GM12878 (cell line): ENCODE results near the gene TRIOBP. TPM values are rescaled to one million over a fixed set of nuclear protein-coding genes. Genes with fewer than 3 reads are reported as not detected.
A peak's percentile ranks its signal among the peaks of the same experiment; 100 is the strongest.

Experiments used
- ATF7 ChIP-seq: fragments of 450-650 bp; IDR thresholded peaks from 2 replicates; pipeline ENCODE4 v1.6.1; 2016; ENCODE audit warnings: low read depth, mild to moderate bottlenecking
- BHLHE40 ChIP-seq, 2 experiments: fragments of 450-650 bp in 1 of 2; IDR thresholded peaks; 2 replicates each; pipeline ENCODE4 v1.6.1; 2011 to 2017; ENCODE audit warnings: low read depth in 2 of 2, borderline replicate concordance in 1 of 2, improper control_type of control experiment in 1 of 2, low read length in 1 of 2, mild to moderate bottlenecking in 1 of 2
- CREB1 ChIP-seq: IDR thresholded peaks from 2 replicates; pipeline ENCODE4 v1.6.1; 2012; ENCODE audit warnings: low read depth, mild to moderate bottlenecking, inconsistent platforms
- E2F4 ChIP-seq: IDR thresholded peaks from 2 replicates; pipeline ENCODE4 v1.6.1; 2012; ENCODE audit warnings: low read depth, low read length, improper control_type of control experiment
- EGR1 ChIP-seq, 2 experiments: IDR thresholded peaks; 1 replicate in 1 of 2; 2 replicates in 1 of 2; pipeline ENCODE4 v1.6.1; 2011 to 2012; ENCODE audit warnings: low read depth in 2 of 2, low read length in 2 of 2, borderline replicate concordance in 1 of 2, mild to moderate bottlenecking in 1 of 2, moderate library complexity in 1 of 2
- FOS ChIP-seq: IDR thresholded peaks from 3 replicates; pipeline ENCODE4 v1.6.1; 2011; ENCODE audit warnings: borderline replicate concordance; ENCODE audit not compliant: insufficient read length; ENCODE audit errors: extremely low read depth
- LARP7 ChIP-seq: fragments of 450-650 bp; IDR thresholded peaks from 2 replicates; pipeline ENCODE4 v1.6.1; 2017; ENCODE audit warnings: mild to moderate bottlenecking
- MEF2A ChIP-seq: IDR thresholded peaks from 2 replicates; pipeline ENCODE4 v1.6.1; 2011; ENCODE audit warnings: low read depth, mild to moderate bottlenecking, low read length, moderate library complexity; ENCODE audit not compliant: insufficient read depth
- NBN ChIP-seq: fragments of 450-650 bp; IDR thresholded peaks from 2 replicates; pipeline ENCODE4 v1.6.1; 2016
- NFIC ChIP-seq: IDR thresholded peaks from 2 replicates; pipeline ENCODE4 v1.6.1; 2012; ENCODE audit warnings: low read depth, mild to moderate bottlenecking, inconsistent platforms, low read length, moderate library complexity
- NKRF ChIP-seq: fragments of 450-650 bp; conservative IDR thresholded peaks from 2 replicates; pipeline ENCODE4 v1.6.1; 2017; ENCODE audit warnings: mild to moderate bottlenecking, moderate library complexity
- NR2C1 ChIP-seq: fragments of 450-650 bp; IDR thresholded peaks from 2 replicates; pipeline ENCODE4 v1.6.1; 2017; ENCODE audit warnings: antibody characterized with exemption, mild to moderate bottlenecking, moderate library complexity
- NR2F1 ChIP-seq: fragments of 450-650 bp; conservative IDR thresholded peaks from 2 replicates; pipeline ENCODE4 v1.6.1; 2017; ENCODE audit warnings: mild to moderate bottlenecking
- POLR2A ChIP-seq: IDR thresholded peaks from 2 replicates; pipeline ENCODE4 v1.6.1; 2011; ENCODE audit warnings: low read depth, mild to moderate bottlenecking, low read length
- RELB ChIP-seq: fragments of 450-650 bp; IDR thresholded peaks from 2 replicates; pipeline ENCODE4 v1.6.1; 2017; ENCODE audit warnings: low read depth, mild to moderate bottlenecking, moderate library complexity
- SIX5 ChIP-seq: IDR thresholded peaks from 2 replicates; pipeline ENCODE4 v1.6.1; 2011; ENCODE audit warnings: mild to moderate bottlenecking, low read depth, low read length, moderate library complexity; ENCODE audit not compliant: severe bottlenecking
- SMARCA5 ChIP-seq: fragments of 450-650 bp; IDR thresholded peaks from 2 replicates; pipeline ENCODE4 v1.6.1; 2017; ENCODE audit warnings: mild to moderate bottlenecking
- SRF ChIP-seq, 2 experiments: IDR thresholded peaks; 2 replicates each; pipeline ENCODE4 v1.6.1; 2011; ENCODE audit warnings: low read depth in 2 of 2, low read length in 2 of 2, mild to moderate bottlenecking in 1 of 2, moderate library complexity in 1 of 2
- TCF12 ChIP-seq: IDR thresholded peaks from 2 replicates; pipeline ENCODE4 v1.6.1; 2011; ENCODE audit warnings: low read depth, mild to moderate bottlenecking, low read length
- TCF7 ChIP-seq: IDR thresholded peaks from 2 replicates; pipeline ENCODE4 v1.6.1; 2014; ENCODE audit warnings: antibody characterized with exemption, borderline replicate concordance
- ZNF217 ChIP-seq: fragments of 450-650 bp; IDR thresholded peaks from 2 replicates; pipeline ENCODE4 v1.6.1; 2017; ENCODE audit warnings: antibody characterized with exemption, mild to moderate bottlenecking
- ZNF24 ChIP-seq: fragments of 450-650 bp; IDR thresholded peaks from 2 replicates; pipeline ENCODE4 v1.6.1; 2017; ENCODE audit warnings: antibody characterized with exemption, mild to moderate bottlenecking
- ZNF274 ChIP-seq: IDR thresholded peaks from one replicate; pipeline ENCODE4 v1.8.0; 2011; ENCODE audit not compliant: insufficient read length, insufficient read depth
- ZNF622 ChIP-seq: fragments of 450-650 bp; IDR thresholded peaks from 2 replicates; pipeline ENCODE4 v1.6.1; 2017; ENCODE audit warnings: mild to moderate bottlenecking, inconsistent platforms
- polyA plus RNA-seq, 11 experiments: library from polyadenylated mRNA; depleted of rRNA in 4 of 11; unstranded in 6 of 11; stranded (reverse) in 5 of 11; fragments of >200 nt; fragmentation: Nextera tagmentation in 4 of 11; fragmentation: Illumina TruSeq in 1 of 11; extraction: Ambion mirVana in 4 of 11; extraction: Trizol in 1 of 11; gene quantifications; 1 replicate in 1 of 11; 2 replicates in 10 of 11; pipeline versions ENCODE4 v1.2.1 to v1.2.3, GENCODE V29; 2011 to 2016; ENCODE audit warnings: inconsistent platforms in 2 of 11, missing spikeins in 2 of 11, low read depth in 1 of 11
- total RNA-seq, 4 experiments: library from RNA; depleted of rRNA in 3 of 4; stranded (reverse); fragments of >200 nt in 3 of 4; fragmentation: Illumina TruSeq in 1 of 4; extraction: Trizol in 1 of 4; gene quantifications; 2 replicates each; pipeline versions ENCODE4 v1.2.1 to v1.2.3, GENCODE V29; 2013 to 2021
- TF ChIP-seq, protein P1 (sequence below): IDR thresholded peaks from 2 replicates; pipeline ENCODE4 v1.6.1; 2011; ENCODE audit warnings: mild to moderate bottlenecking, low read depth, low read length, moderate library complexity; ENCODE audit not compliant: insufficient replicate concordance

TRIOBP gene
- total and polyA plus RNA-seq, 10 of the 15 experiments (the other 5 are each of a cell fraction or from before 2014, with no cell fraction given), result 0.21 to 23.6 (median 11.9) TPM

- TF ChIP-seq ZNF217 (peak; percentile 68; the same call in 1 of the 2 replicates), ZNF24 (no peak), LARP7 (peak; percentile 95), NR2C1 (peak; percentile 24; the same call in 1 of the 2 replicates), NR2F1 (peak; percentile 89), NBN (peak; percentile 63; the same call in 1 of the 2 replicates), CREB1 (peak; percentile 97), MEF2A (no peak), ZNF622 (no peak), TCF7 (no peak), SMARCA5 (no peak; the same call in 1 of the 2 replicates), FOS (peak; percentile 88), SIX5 (no peak), TCF12 (0 out of 2 replicates have a peak, but pooled peaks have one; percentile 11), ATF7 (no peak), E2F4 (0 out of 2 replicates have a peak, but pooled peaks have one; percentile 19), RELB (peak; percentile 24; the same call in 1 of the 2 replicates), POLR2A (peak; percentile 84), NKRF (peak; percentile 95), EGR1 (IDR thresholded peaks at IDR 0.05; ENCODE audit: borderline replicate concordance in 1 of 2, low read depth in 2 of 2, low read length in 2 of 2) (no peak), BHLHE40 (IDR thresholded peaks at IDR 0.05; ENCODE audit: borderline replicate concordance in 1 of 2, low read depth in 2 of 2, low read length in 1 of 2) (peak; percentile 98 to 100), SRF (IDR thresholded peaks at IDR 0.05; ENCODE audit: low read depth in 2 of 2, low read length in 2 of 2) (no peak), ZNF274 (no peak), NFIC (no peak)
- TF ChIP-seq, protein P1, sequence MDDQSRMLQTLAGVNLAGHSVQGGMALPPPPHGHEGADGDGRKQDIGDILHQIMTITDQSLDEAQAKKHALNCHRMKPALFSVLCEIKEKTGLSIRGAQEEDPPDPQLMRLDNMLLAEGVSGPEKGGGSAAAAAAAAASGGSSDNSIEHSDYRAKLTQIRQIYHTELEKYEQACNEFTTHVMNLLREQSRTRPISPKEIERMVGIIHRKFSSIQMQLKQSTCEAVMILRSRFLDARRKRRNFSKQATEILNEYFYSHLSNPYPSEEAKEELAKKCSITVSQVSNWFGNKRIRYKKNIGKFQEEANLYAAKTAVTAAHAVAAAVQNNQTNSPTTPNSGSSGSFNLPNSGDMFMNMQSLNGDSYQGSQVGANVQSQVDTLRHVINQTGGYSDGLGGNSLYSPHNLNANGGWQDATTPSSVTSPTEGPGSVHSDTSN, result peak; percentile 99
Measured at GRCh38 chr22:37658133-37659065, 38.4 kb upstream of the TRIOBP start, which contains the start of gene PDXP (continued).
